Measurements from ENCODE around the gene BDKRB2. TPM values are rescaled to one million over a fixed set of nuclear protein-coding genes. Genes with fewer than 3 reads are reported as not detected.

The BDKRB2 gene
- total and polyA plus RNA-seq, 4 experiments from 2014 or later, result not detected

DNA sequence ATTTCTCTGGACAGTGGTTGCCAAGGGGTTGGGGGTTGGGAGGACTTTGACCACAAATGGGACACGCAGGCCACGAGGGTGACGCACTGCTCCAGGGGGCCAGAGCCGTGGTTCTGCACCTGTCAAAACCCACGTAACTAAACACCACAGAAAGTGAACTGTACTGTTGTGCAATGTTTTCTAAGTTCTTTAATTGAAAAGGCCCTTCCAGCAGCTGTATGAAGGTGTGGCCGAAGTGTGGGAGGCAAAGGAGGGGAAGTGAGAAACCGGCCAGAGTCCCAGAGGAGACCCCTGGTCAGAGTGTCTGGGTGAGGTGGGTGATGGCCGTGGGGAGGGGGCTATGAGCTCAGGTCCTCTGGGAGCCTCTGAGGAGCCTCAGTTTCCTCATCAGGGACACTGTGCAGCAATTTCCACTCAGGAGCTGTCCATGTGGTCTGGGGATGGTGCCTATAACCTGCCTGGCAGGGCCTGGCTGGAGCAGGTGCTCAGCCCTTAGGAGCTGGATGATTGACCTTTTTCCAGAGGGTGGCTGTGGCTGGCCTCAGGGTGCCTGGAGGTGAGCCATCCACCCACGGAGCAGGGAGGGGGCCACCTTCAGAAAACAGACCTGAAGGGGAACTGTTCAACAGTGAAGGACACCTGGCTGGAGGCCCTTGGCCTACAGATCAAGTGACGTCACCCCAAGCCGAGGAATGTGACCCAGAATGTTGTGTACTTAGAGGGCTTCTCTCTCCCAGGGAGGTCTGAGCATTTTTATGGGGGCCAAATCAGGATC lies 9.8 kb upstream of the BDKRB2 start:
- Mint-ChIP-seq H3K36me3 (no peaks in the 10 kb centered on the region), H3K4me3 (no peak overlapping the region), H3K4me1 (peaks cover 7 to 23% (median 18%) of the 10 kb centered on the region in 4 donors), H3K27ac (no peak overlapping the region), H3K9me3 (peaks cover 0 to 8% (median 2%) of the 10 kb centered on the region in 8 donors), H3K27me3 (peaks cover 8 to 12% of the 10 kb centered on the region in 2 donors)
- H3K4me1 ChIP-seq (ENCODE audit: insufficient read depth, low read length), result peaks cover 4% of the 10 kb centered on the region
- H3K27me3 ChIP-seq (ENCODE audit: insufficient read depth, low read length), result no peaks in the 10 kb centered on the region
- ChIA-PET CTCF (ENCODE audit: partially characterized antibody) (no interaction called here), POLR2A (ENCODE audit: partially characterized antibody) (no interaction called here)
- H3K4me3 ChIP-seq (ENCODE audit: low read length in 2 of 2), result no peak overlapping the region
- intact Hi-C loops (cut with micrococcal nuclease), result no loop called here
- H3K36me3 ChIP-seq (ENCODE audit: insufficient read depth, low read length), result no peaks in the 10 kb centered on the region
- no peak overlapping the region for H3K27ac ChIP-seq (ENCODE audit: low read depth, low read length)
- DNase-seq, result no peak
- H3K9me3 ChIP-seq (ENCODE audit: control insufficient read depth in 1 of 2, low read length in 2 of 2), result no peaks in the 10 kb centered on the region

DNA sequence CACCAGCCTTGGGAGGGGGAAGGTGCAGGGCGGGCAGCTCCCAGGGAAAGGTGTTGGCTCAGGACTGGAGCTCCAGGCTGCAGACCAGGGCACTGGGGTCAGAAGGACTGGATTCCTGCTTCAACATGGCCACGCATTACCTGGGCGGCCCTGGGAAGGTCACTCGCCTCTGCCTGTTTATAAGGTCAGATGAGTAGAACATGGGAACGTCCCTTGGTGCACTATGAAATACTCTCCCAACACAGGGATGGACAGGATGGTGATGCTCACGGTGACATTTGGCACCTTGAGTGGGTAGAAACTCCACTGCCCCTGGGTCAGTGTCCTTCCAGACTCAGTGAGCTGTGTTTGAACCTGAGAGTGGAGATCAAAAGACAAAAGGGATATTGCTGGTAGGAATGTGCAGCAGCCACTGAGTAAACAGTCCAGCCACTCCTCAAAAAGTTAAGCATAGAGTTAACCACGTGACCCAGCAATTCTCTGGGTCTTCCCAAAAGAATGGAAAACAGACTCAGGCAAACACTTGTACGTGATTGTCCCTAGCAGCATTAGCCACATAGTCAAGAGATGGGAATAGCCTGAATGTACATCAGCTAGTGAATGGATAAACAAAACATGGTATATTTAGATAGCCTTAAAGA lies 9.1 kb upstream of the BDKRB2 start:
- intact Hi-C loops (cut with micrococcal nuclease), result no loop called here
- no peak overlapping the region for H3K27ac Mint-ChIP-seq
- Histone ChIP-seq H3K36me3 (ENCODE audit: insufficient read depth, low read length) (no peaks in the 10 kb centered on the region), H3K27me3 (ENCODE audit: insufficient read depth, low read length) (no peaks in the 10 kb centered on the region), H3K9me3 (ENCODE audit: control insufficient read depth in 1 of 2, low read length in 2 of 2) (no peaks in the 10 kb centered on the region), H3K4me3 (ENCODE audit: low read length in 2 of 2) (no peak overlapping the region), H3K4me1 (ENCODE audit: insufficient read depth, low read length) (peaks cover 4% of the 10 kb centered on the region), H3K27ac (ENCODE audit: low read depth, low read length) (no peak overlapping the region)
- POLR2A ChIA-PET (ENCODE audit: partially characterized antibody), result no interaction called here
- peaks cover 7 to 23% (median 18%) of the 10 kb centered on the region in 4 donors for H3K4me1 Mint-ChIP-seq
- no peak for DNase-seq
- no peak overlapping the region for H3K4me3 Mint-ChIP-seq
- CTCF ChIA-PET (ENCODE audit: partially characterized antibody), result no interaction called here
- peaks cover 8 to 12% of the 10 kb centered on the region in 2 donors for H3K27me3 Mint-ChIP-seq
- peaks cover 0 to 8% (median 2%) of the 10 kb centered on the region in 8 donors for H3K9me3 Mint-ChIP-seq
- H3K36me3 Mint-ChIP-seq, result no peaks in the 10 kb centered on the region

DNA sequence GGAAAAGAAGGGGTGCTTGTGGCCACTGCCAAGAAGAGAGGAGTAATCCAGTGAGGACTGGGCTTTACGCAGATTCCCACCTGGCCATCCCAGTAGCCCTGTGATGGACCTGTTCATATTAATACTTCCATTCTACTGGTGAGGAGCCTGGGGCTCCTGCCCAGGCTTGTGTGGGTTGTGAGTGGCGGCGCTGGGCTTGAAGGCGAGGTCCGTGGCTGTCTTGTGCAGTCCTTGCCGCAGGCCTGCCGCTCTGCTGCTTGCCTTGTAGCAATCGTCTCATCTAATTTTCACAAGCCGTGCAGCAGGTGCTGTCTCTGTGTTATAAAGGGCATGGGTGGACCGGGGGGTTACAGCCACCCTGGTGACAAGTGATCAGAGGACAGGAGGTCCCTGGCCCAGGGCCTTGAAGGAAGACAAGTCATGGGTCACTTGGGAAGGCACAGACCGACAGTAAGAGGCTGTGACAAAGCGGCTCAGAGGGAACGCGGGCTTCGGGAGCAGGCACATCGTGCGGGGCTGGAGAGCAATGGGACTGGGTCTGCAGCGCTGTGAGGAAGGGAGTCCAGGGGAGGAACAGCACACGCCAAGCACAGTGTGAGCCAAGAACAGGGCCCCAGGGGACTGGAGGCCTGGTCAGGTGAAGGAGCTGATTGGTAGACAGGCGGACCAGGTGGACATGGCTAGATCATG lies 7.3 kb upstream of the BDKRB2 start:
- H3K4me1 Mint-ChIP-seq, result peaks cover 7 to 23% (median 18%) of the 10 kb centered on the region in 4 donors
- intact Hi-C loops (cut with micrococcal nuclease), result no loop called here
- H3K36me3 Mint-ChIP-seq, result no peaks in the 10 kb centered on the region
- H3K27ac Mint-ChIP-seq, result peak overlapping the region in 1 of 7 donors; percentile 46
- peaks cover 4% of the 10 kb centered on the region for H3K4me1 ChIP-seq (ENCODE audit: insufficient read depth, low read length)
- no peak for DNase-seq
- no peaks in the 10 kb centered on the region for H3K36me3 ChIP-seq (ENCODE audit: insufficient read depth, low read length)
- H3K9me3 Mint-ChIP-seq, result peaks cover 0 to 8% (median 2%) of the 10 kb centered on the region in 8 donors
- no peak overlapping the region for H3K4me3 ChIP-seq (ENCODE audit: low read length in 2 of 2)
- H3K4me3 Mint-ChIP-seq, result peak overlapping the region in 2 of 8 donors; percentile 11 to 48
- ChIA-PET POLR2A (ENCODE audit: partially characterized antibody) (no interaction called here), CTCF (ENCODE audit: partially characterized antibody) (no interaction called here)
- peaks cover 8 to 14% of the 10 kb centered on the region in 2 donors for H3K27me3 Mint-ChIP-seq
- no peaks in the 10 kb centered on the region for H3K9me3 ChIP-seq (ENCODE audit: control insufficient read depth in 1 of 2, low read length in 2 of 2)
- no peaks in the 10 kb centered on the region for H3K27me3 ChIP-seq (ENCODE audit: insufficient read depth, low read length)
- H3K27ac ChIP-seq (ENCODE audit: low read depth, low read length), result no peak overlapping the region

DNA sequence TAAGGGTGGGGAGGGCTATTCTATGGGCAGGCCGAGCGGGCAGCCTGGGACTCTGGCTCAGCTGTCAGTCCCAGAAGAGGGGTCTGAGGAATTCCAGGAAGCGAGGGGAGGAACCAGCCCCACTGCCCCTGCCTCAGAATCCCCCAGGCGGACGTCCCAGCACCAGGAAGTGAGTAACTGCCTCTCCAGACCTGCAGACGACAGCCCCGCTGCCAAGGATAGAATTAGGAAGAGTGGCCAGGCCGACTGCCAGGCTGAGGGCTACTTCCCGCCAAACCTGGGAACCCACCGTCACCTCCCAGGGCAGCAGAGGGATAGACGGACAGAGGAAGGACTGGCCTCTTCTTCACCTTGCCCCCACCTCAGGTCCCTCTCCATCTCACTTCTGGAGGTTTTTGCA lies 6.7 kb upstream of the BDKRB2 start:
- H3K27me3 ChIP-seq (ENCODE audit: insufficient read depth, low read length), result no peaks in the 10 kb centered on the region
- Mint-ChIP-seq H3K27ac (peak overlapping the region in 1 of 7 donors; percentile 57), H3K4me3 (no peak overlapping the region), H3K36me3 (no peaks in the 10 kb centered on the region), H3K27me3 (peaks cover 6 to 11% of the 10 kb centered on the region in 2 donors), H3K4me1 (peaks cover 7 to 23% (median 18%) of the 10 kb centered on the region in 4 donors), H3K9me3 (peaks cover 0 to 8% (median 2%) of the 10 kb centered on the region in 8 donors)
- no peaks in the 10 kb centered on the region for H3K9me3 ChIP-seq (ENCODE audit: control insufficient read depth in 1 of 2, low read length in 2 of 2)
- ChIA-PET POLR2A (ENCODE audit: partially characterized antibody) (no interaction called here), CTCF (ENCODE audit: partially characterized antibody) (no interaction called here)
- H3K27ac ChIP-seq (ENCODE audit: low read depth, low read length), result no peak overlapping the region
- no peaks in the 10 kb centered on the region for H3K36me3 ChIP-seq (ENCODE audit: insufficient read depth, low read length)
- no peak overlapping the region for H3K4me3 ChIP-seq (ENCODE audit: low read length in 2 of 2)
- intact Hi-C loops (cut with micrococcal nuclease), result no loop called here
- DNase-seq, result no peak
- peaks cover 4% of the 10 kb centered on the region for H3K4me1 ChIP-seq (ENCODE audit: insufficient read depth, low read length)

DNA sequence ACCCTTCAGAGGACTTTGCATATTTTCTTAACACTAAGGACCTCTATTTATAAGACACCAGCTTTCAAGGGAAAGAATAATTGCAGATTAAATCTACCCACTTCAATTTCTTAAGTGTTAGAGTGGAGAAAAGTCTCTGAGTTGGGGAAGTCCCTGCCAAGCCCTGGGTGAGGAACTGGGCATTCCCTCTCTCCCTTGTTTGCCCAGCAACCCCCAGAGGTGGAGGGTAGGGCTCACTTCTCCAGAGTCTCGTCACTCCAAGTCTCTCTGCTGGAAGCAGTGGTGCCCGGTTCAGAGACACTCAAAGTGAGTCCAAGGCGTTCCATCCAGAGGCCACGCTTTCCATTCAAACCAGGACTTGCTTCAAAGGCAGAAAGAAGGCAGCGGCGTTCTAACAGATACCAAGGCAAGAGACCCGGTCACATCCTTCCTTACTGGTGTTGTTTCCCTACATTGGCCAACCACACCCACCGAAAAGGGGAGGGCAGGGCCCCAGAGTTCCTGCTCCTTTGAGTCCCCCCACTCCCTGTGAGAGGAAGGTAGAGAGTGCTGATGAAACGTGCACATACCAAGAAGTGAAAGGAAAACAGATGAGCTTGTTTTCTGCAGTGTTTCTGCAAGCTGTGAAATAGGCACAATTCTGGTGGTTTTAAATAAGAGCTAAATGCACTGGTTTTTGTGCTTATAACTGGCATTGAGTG lies 6.1 kb upstream of the BDKRB2 start:
- Mint-ChIP-seq H3K36me3 (no peaks in the 10 kb centered on the region), H3K4me1 (peaks cover 7 to 23% (median 18%) of the 10 kb centered on the region in 4 donors), H3K9me3 (peaks cover 0 to 8% (median 2%) of the 10 kb centered on the region in 8 donors), H3K4me3 (peak overlapping the region; percentile 25 to 75 (median 62)), H3K27me3 (peaks cover 10 to 11% of the 10 kb centered on the region in 2 donors), H3K27ac (peak overlapping the region in 4 of 7 donors; percentile 19 to 78 (median 50))
- intact Hi-C loops (cut with micrococcal nuclease), result no loop called here
- no peaks in the 10 kb centered on the region for H3K9me3 ChIP-seq (ENCODE audit: control insufficient read depth in 1 of 2, low read length in 2 of 2)
- no peak overlapping the region for H3K27ac ChIP-seq (ENCODE audit: low read depth, low read length)
- no peaks in the 10 kb centered on the region for H3K27me3 ChIP-seq (ENCODE audit: insufficient read depth, low read length)
- POLR2A ChIA-PET (ENCODE audit: partially characterized antibody), result no interaction called here
- peaks cover 4% of the 10 kb centered on the region for H3K4me1 ChIP-seq (ENCODE audit: insufficient read depth, low read length)
- peak in 3 of 5 donors; percentile 4 to 14 (median 5) for DNase-seq
- no peaks in the 10 kb centered on the region for H3K36me3 ChIP-seq (ENCODE audit: insufficient read depth, low read length)
- no peak overlapping the region for H3K4me3 ChIP-seq (ENCODE audit: low read length in 2 of 2)
- CTCF ChIA-PET (ENCODE audit: partially characterized antibody), result no interaction called here

DNA sequence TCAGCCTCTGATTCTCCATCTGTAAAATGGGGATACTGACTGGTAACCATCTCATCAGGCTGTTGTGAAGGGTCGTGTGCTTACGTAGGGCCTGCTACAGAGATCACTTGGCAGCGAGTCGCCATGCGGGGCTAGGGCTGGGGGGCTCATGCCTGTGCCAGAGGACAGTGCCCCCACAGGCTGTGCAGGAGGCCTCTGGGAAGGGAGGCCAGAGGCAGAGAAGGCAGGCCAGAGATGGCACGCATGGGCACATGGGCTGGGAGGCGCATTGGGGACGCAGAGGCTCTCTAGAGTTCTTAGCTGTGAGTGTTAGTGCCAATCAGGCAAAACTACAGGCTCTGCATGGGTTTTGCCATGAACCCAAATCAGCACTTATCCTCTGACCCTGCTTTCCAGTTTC lies 3.5 kb upstream of the BDKRB2 start:
- H3K36me3 Mint-ChIP-seq, result no peaks in the 10 kb centered on the region
- peaks cover 9 to 30% (median 20%) of the 10 kb centered on the region in 4 donors for H3K4me1 Mint-ChIP-seq
- Histone ChIP-seq H3K4me3 (ENCODE audit: low read length in 2 of 2) (no peak overlapping the region), H3K9me3 (ENCODE audit: control insufficient read depth in 1 of 2, low read length in 2 of 2) (no peaks in the 10 kb centered on the region), H3K27me3 (ENCODE audit: insufficient read depth, low read length) (peaks cover 4% of the 10 kb centered on the region), H3K4me1 (ENCODE audit: insufficient read depth, low read length) (peaks cover 4% of the 10 kb centered on the region), H3K27ac (ENCODE audit: low read depth, low read length) (no peak overlapping the region), H3K36me3 (ENCODE audit: insufficient read depth, low read length) (no peaks in the 10 kb centered on the region)
- no peak overlapping the region for H3K27ac Mint-ChIP-seq
- H3K27me3 Mint-ChIP-seq, result peaks cover 18 to 22% of the 10 kb centered on the region in 2 donors
- POLR2A ChIA-PET (ENCODE audit: partially characterized antibody), result no interaction called here
- peaks cover 0 to 5% (median 0%) of the 10 kb centered on the region in 8 donors for H3K9me3 Mint-ChIP-seq
- no peak for DNase-seq
- CTCF ChIA-PET (ENCODE audit: partially characterized antibody), result no interaction called here
- no peak overlapping the region for H3K4me3 Mint-ChIP-seq
- intact Hi-C loops (cut with micrococcal nuclease), result no loop called here

DNA sequence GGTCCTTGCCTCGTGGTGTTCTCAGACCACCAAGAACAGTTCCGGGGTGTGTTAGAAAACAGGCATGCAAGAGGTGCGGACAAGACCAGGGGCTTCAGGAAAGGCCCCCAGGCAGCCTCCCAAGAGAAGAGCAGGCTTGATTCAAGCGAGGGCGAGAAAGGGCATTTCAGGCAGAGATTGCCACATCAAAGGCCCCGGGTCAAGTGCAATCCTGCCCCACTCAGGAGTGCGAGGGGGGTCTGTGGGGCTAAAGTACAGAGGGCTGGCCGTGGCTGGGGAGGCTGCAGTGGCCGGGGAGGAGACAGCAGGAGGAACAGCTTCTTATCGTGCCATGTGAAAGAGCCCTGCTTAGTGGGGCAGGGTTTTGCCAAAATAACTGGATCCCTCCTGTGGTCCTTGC lies 2.7 kb upstream of the BDKRB2 start:
- H3K4me1 Mint-ChIP-seq, result peaks cover 6 to 22% (median 15%) of the 10 kb centered on the region in 4 donors
- H3K27me3 Mint-ChIP-seq, result peaks cover 18 to 22% of the 10 kb centered on the region in 2 donors

More for the DNA sequence above, 2.7 kb upstream of the BDKRB2 start:
- no peaks in the 10 kb centered on the region for H3K36me3 Mint-ChIP-seq
- peaks cover 4% of the 10 kb centered on the region for H3K4me1 ChIP-seq (ENCODE audit: insufficient read depth, low read length)
- no peaks in the 10 kb centered on the region for H3K9me3 ChIP-seq (ENCODE audit: control insufficient read depth in 1 of 2, low read length in 2 of 2)
- no peak overlapping the region for H3K4me3 ChIP-seq (ENCODE audit: low read length in 2 of 2)
- H3K9me3 Mint-ChIP-seq, result peaks cover 0 to 2% (median 0%) of the 10 kb centered on the region in 8 donors
- H3K4me3 Mint-ChIP-seq, result no peak overlapping the region
- intact Hi-C loops (cut with micrococcal nuclease), result no loop called here
- H3K27ac ChIP-seq (ENCODE audit: low read depth, low read length), result no peak overlapping the region
- ChIA-PET POLR2A (ENCODE audit: partially characterized antibody) (no interaction called here), CTCF (ENCODE audit: partially characterized antibody) (no interaction called here)
- H3K27me3 ChIP-seq (ENCODE audit: insufficient read depth, low read length), result peaks cover 4% of the 10 kb centered on the region
- no peaks in the 10 kb centered on the region for H3K36me3 ChIP-seq (ENCODE audit: insufficient read depth, low read length)
- DNase-seq, result no peak
- H3K27ac Mint-ChIP-seq, result no peak overlapping the region

Data from CD4-positive, alpha-beta memory T cell (primary cell).